Thyroid gland (tissue), 4 donors: ENCODE measurements around the gene FEM1A. TPM values are rescaled to one million over a fixed set of nuclear protein-coding genes. Genes with fewer than 3 reads are reported as not detected.

Source experiments
- DNase-seq, 2 donors: peaks; one replicate each; pipeline ENCODE4 v3.0.0-alpha.2; 2019
- H3K27ac ChIP-seq, 3 donors: fragments of 200-600 bp; sonication (generic); 1 replicate in 2 of 3; 2 replicates in 1 of 3; pipeline ENCODE4 v1.5.1; 2016 to 2019; ENCODE audit warnings: mild to moderate bottlenecking in 1 of 3, moderate library complexity in 1 of 3
- H3K27me3 ChIP-seq: fragments of 200-600 bp; sonication (generic); one replicate; pipeline ENCODE4 v1.5.1; 2019
- H3K36me3 ChIP-seq, 2 donors: fragments of 200-600 bp; sonication (generic); one replicate each; pipeline ENCODE4 v1.5.1; 2016 to 2019
- H3K4me1 ChIP-seq, 2 donors: fragments of 200-600 bp; sonication (generic); one replicate each; pipeline ENCODE4 v1.5.1; 2017 to 2019
- H3K4me3 ChIP-seq, 3 donors: fragments of 200-600 bp; sonication (generic); replicated peaks in 1 of 3; 1 replicate in 2 of 3; 2 replicates in 1 of 3; pipeline ENCODE4 v1.5.1; 2016; ENCODE audit warnings: mild to moderate bottlenecking in 1 of 3
- H3K9me3 ChIP-seq: fragments of 200-600 bp; sonication (generic); one replicate; pipeline ENCODE4 v1.5.1; 2017
- CTCF ChIP-seq, 6 experiments: fragments of 200-600 bp in 3 of 6; fragments of 450-650 bp in 3 of 6; sonication (generic) in 3 of 6; IDR thresholded peaks; one replicate each; pipeline ENCODE4 v1.5.1; 2016 to 2019; ENCODE audit warnings: antibody characterized with exemption in 6 of 6, mild to moderate bottlenecking in 2 of 6, inconsistent platforms in 1 of 6, moderate library complexity in 1 of 6
- POLR2A ChIP-seq, 2 donors: fragments of 450-650 bp; IDR thresholded peaks; one replicate each; pipeline ENCODE4 v1.6.1; 2017; ENCODE audit warnings: antibody characterized with exemption in 2 of 2, mild to moderate bottlenecking in 2 of 2, moderate library complexity in 1 of 2
- WGBS, 2 donors: methylation state at CpG; one replicate each; pipeline ENCODE4 v1.1.5; 2017; 5-methylcytosine and 5-hydroxymethylcytosine counted together
- intact Hi-C: fragments of 100-400 bp; cut with DNase I; formaldehyde crosslinking; loops from one replicate; pipeline ENCODE4 v1.15.1; 2023
- microRNA-seq: library from miRNA; unstranded; fragments of <30 nt; microRNA quantifications from one replicate; pipeline ENCODE4, GENCODE V29; 2016
- small RNA-seq: library from RNA; depleted of rRNA; stranded (forward); fragments of <200 nt; gene quantifications from one replicate; pipeline ENCODE3, GENCODE V24; 2016
- total RNA-seq, 4 donors: library from RNA; depleted of rRNA; stranded (reverse); fragments of >200 nt; gene quantifications; one replicate each; pipeline ENCODE4 v1.2.3, GENCODE V29; 2016

The FEM1A gene
- total RNA-seq, 4 donors from 2014 or later: 11.3 to 21.0 (median 15.8) TPM

GRCh38 chr19:4847190-4847973 is 55.8 kb downstream of the FEM1A start:
- intact Hi-C loops: no loop called here
- Histone ChIP-seq H3K36me3 (peaks cover 23 to 24% of the 10 kb centered on the region in 2 donors), H3K4me3 (no peak overlapping the region)

GRCh38 chr19:4849019-4849418 is 57.5 kb downstream of the FEM1A start:
- no peaks in the 10 kb centered on the region for H3K9me3 ChIP-seq
- WGBS, 2 donors: 65 to 71% methylated on average over 7 of the region's 7 CpGs
- H3K4me1 ChIP-seq: peaks cover 21 to 32% of the 10 kb centered on the region in 2 donors
- intact Hi-C loops: no loop called here
- peaks cover 17 to 22% of the 10 kb centered on the region in 2 donors for H3K36me3 ChIP-seq
- no peak overlapping the region for H3K4me3 ChIP-seq
- TF ChIP-seq CTCF (IDR thresholded peaks at IDR 0.05) (no peak), POLR2A (IDR thresholded peaks at IDR 0.05) (no peak)
- peak; percentile 45 to 64 for DNase-seq
- H3K27me3 ChIP-seq: no peaks in the 10 kb centered on the region
- H3K27ac ChIP-seq: peak overlapping the region; percentile 48 to 76 (median 54)

More at GRCh38 chr19:4847190-4847973, 55.8 kb downstream of the FEM1A start:
- peaks cover 21 to 23% of the 10 kb centered on the region in 2 donors for H3K4me1 ChIP-seq
- no peak for DNase-seq
- no peaks in the 10 kb centered on the region for H3K27me3 ChIP-seq
- 96% methylated on average over 23 of the region's 23 CpGs for WGBS, 2 donors
- no peak for TF ChIP-seq CTCF (IDR thresholded peaks at IDR 0.05)
- TF ChIP-seq POLR2A (IDR thresholded peaks at IDR 0.05): no peak
- H3K27ac ChIP-seq: no peak overlapping the region
- H3K9me3 ChIP-seq: no peaks in the 10 kb centered on the region

Small RNA genes lying within 50 kb of the gene (microRNA-seq; reads per million reads assigned to microRNA genes)
- not detected for gene MIR7-3

Small RNA genes lying within 50 kb of the gene (small RNA-seq; reads per million reads assigned to genes)
- not detected for gene MIR7-3

Other genes starting within 250 kb of the FEM1A start
- gene SEMA6B, start 232.1 kb upstream of the FEM1A start, total RNA-seq: 1 to 10 TPM; 1.2 to 9.1 (median 4.2) TPM
- gene TNFAIP8L1, start 152.2 kb upstream of the FEM1A start, total RNA-seq: 1 to 10 TPM; 3.8 to 9.5 (median 7.8) TPM
- 10 to 100 TPM; 48.0 to 72.6 (median 65.2) TPM for gene MYDGF, start 121.4 kb upstream of the FEM1A start, total RNA-seq
- gene DPP9, start 67.9 kb upstream of the FEM1A start, total RNA-seq: 10 to 100 TPM; 32.0 to 50.7 (median 42.9) TPM
- gene TICAM1, start 40.0 kb downstream of the FEM1A start, total RNA-seq: 1 to 10 TPM; 5.2 to 7.0 (median 6.3) TPM
- 10 to 100 TPM; 24.4 to 41.3 (median 38.0) TPM for gene PLIN3, start 75.9 kb downstream of the FEM1A start, total RNA-seq
- gene ARRDC5, start 111.2 kb downstream of the FEM1A start, total RNA-seq: not detected
- gene UHRF1, start 117.8 kb downstream of the FEM1A start, total RNA-seq: under 1 TPM; 0.11 to 0.71 (median 0.41) TPM
- 10 to 100 TPM; 44.3 to 87.2 (median 75.8) TPM for gene KDM4B, start 177.4 kb downstream of the FEM1A start, total RNA-seq